T-helper 9 cell (primary cell): ENCODE measurements around the gene NISCH.
A peak's percentile ranks its signal among the peaks of the same experiment; 100 is the strongest.

Source experiments
- DNase-seq: peaks from one replicate; pipeline ENCODE4 v3.0.0-alpha.2; 2020
- total RNA-seq, 2 donors: gene quantifications; one replicate each; lab custom pipeline; 2026; lab: John Stamatoyannopoulos, UW

Gene NISCH
- total RNA-seq: 208 to 230 reads per million in 2 donors

GRCh38 chr3:52455283-52456168 is at the start of gene NISCH:
Gene NISCH, plus strand, starts transcription at chr3:52455604. Its CDS starts 38 bp downstream, at chr3:52455642.
- DNase-seq: peak; percentile 98

- DNase-seq: no peak
These were observed 49.2 kb upstream of the NISCH start for GRCh38 chr3:52406231-52406661.

DNA sequence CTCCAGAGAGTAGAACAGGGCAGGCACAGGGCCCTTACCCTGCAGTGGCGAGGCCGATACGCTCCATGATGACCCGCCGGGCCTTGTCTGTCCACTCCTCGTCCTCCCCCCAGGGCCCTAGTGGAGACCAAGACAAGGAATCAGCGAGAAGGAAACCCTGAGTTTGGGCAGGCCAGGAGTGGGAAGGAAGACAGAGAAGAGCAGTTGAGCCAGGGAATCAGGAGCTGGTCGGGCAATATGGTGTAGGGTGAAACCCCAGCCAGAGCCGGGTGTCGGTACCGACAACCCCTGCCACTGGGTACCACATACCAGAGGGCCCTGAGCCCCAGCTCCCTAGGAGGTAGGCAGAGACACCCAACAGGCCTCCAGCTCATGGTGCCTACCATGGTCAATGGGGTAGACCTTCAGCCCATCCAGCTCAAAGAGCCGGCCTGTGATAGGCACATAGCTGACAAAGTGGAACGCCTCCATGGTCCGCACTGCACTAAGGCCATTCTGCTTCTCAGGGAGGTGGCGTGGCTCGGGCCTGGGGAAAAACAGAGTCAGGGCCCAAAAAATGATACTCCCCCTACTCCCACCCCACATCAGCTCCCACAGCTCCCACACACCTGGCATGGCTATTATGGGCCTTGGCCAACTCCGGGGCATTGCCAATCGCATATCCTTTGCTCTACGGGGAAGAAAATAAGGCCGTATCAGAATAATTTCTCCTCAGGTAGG is 48.5 kb upstream of the NISCH start:
- DNase-seq: no peak

GRCh38 chr3:52407779-52408178 is 47.6 kb upstream of the NISCH start:
- DNase-seq: no peak

DNA sequence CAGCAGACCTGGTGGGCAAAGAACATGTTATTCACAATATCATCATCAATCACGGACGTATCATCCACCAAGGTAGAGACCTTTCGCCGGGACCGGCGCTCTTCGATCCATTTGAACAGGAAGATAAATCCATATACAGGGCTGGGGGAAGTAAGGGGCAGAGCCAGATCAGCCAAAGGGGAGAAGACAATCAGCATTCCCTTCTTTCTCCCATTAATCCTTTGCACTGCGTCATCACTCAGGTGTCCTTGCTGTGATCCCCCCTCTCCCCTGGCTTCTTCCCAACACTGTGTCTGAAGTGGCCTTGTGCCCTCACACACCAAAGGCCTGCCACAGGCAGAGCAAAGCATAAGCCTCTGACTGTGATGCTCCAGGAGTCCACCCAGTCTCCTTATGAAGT is 46.9 kb upstream of the NISCH start:
- DNase-seq: no peak

DNA sequence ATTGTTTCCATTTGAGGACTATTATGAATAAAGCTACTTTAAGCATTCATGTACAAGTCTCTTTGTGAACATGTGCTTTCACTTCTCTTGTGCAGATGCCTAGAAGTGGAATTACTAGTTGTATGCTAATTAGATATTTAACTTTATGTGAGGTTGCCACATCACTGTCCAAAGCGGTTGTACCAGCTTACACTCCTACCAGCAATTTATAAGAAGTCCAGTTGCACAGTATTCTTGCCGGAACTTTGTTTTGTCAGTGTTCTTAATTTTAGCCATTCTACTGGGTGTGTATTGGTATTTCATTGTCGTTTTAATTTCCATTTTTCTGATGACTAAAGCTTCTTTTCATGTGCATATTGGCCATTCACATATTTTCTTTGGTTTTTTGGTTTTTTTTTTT is 39.6 kb upstream of the NISCH start:
- no peak for DNase-seq

DNA sequence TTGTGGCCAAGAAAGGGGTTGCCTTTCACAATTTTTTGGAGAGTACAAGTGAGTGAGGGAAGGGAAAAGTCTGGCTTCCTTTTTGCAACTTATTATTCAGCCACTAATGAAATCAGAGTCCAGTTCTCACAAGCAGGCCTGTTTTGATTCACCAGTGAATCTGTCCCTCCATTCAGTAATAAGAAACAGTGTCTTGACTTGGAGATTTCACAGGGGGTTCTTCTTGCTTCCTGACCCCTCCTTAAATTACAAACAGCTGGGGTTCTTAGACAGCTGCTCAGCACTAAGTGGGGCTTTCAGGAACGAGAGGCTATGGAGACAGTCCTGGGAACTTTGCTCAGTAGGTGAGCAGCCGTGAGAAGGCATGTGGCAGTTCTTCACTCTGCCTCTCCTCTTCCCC is 35.0 kb upstream of the NISCH start:
- DNase-seq: no peak

- no peak for DNase-seq
These were observed 32.7 kb upstream of the NISCH start for GRCh38 chr3:52422669-52423068.

DNA sequence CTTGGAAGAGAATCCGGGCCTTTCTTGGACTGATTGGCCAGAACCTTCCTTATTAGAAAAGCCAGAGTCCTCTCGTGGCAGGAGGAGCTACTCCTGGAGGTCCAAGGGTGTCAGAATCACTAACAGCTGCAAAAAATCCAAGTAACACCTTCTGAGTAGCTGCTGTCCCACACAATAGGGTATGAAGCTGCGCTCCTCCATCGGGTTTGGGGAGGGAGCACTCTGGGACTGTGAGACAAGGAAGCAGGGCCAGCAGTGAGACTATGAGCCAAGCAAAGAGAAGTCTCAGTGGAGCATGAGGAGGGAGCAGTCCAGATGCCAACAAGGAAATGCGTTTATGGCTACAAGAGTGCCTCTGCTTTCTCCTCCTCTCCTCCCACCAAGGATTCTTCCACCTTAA is 32.2 kb upstream of the NISCH start:
- no peak for DNase-seq

GRCh38 chr3:52428151-52429005 is 27.0 kb upstream of the NISCH start:
- no peak for DNase-seq

GRCh38 chr3:52429031-52429430 is 26.4 kb upstream of the NISCH start:
- DNase-seq: no peak

- no peak for DNase-seq
These were observed 25.5 kb upstream of the NISCH start for GRCh38 chr3:52429779-52430415.

GRCh38 chr3:52430416-52430810 is 25.0 kb upstream of the NISCH start:
- no peak for DNase-seq

GRCh38 chr3:52431459-52432223 is 23.8 kb upstream of the NISCH start:
- DNase-seq: no peak

- DNase-seq: no peak
These were observed 23.2 kb upstream of the NISCH start for GRCh38 chr3:52432225-52432624.

GRCh38 chr3:52432691-52433141 is 22.7 kb upstream of the NISCH start:
- DNase-seq: no peak

DNA sequence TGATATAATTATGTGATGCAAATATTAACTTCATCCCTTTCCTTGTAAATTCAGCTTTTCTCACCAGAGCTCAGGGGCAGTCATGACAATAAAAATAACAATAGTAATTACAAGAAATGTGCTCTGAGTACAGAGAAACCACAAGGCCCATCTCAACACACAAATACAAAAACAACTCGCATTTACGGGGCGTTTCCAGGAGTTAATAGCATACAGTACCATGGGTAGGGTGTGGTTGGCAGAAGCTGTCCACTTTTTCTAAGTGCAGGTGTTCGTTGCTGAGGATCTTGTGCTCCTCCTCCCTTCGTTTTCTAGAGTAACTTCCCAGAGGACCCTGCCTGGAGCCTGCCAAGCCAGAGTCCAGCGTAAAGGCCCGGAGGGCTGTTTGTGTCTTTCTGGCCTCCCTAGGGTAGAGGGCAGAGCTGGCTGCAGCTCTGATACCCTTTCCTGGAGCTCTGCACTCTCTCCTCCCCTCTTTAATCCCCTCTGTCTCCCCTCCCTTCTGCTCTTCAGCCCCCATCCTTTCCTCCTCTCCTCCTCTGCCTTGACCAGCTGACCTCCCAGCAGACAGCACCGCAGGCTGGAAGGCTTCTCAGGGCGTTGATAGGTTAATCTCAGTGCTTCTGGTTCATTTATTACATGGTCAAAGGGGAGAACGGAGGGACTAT is 21.9 kb upstream of the NISCH start:
- no peak for DNase-seq

DNA sequence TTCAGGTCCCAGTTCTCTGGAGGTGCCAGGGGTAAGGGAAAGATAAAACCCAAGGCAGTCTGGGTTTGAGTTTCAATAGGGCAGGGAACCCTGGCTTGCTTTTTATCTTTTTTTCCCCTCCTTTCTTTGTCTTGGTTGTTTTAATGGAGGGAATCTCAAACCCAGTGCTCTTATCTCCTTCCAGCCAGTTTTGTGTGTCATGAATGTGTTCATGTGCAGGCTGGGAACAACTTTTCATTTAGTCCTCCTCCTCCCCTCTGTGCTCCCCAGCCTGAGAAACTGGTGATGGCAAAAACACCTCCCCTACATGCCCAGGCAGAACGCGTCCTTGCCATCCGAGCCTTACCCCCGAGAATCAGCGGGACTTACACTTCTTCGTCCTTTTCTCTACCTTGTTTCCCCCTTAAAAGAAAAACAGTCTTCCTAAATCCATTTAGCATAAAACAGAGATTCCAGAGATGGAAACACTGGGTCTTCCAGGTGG is 21.4 kb upstream of the NISCH start:
- no peak for DNase-seq

GRCh38 chr3:52434491-52435115 is 20.8 kb upstream of the NISCH start:
- no peak for DNase-seq
